H1 (cell line): ENCODE measurements around the gene ASTL. TPM values are rescaled to one million over a fixed set of nuclear protein-coding genes. Genes with fewer than 3 reads are reported as not detected.

Experiments used
- CTCF ChIA-PET: fragments of 300-600 bp; sonication (Branson Sonifier 250); formaldehyde crosslinking; loops from one replicate; lab custom pipeline; 2021; ENCODE audit not compliant: partially characterized antibody; lab: Charles Lee
- POLR2A ChIA-PET: fragments of 300-600 bp; sonication (Branson Sonifier 250); formaldehyde crosslinking; loops from one replicate; lab custom pipeline; 2021; ENCODE audit warnings: inconsistent platforms; ENCODE audit not compliant: partially characterized antibody; lab: Charles Lee
- DNase-seq, 2 experiments: peaks; one replicate each; pipeline versions ENCODE4 v3.0.0 to v3.0.0-alpha.2; 2010 to 2022; ENCODE audit warnings: low spot score in 2 of 2, low read depth in 1 of 2, mixed read lengths in 1 of 2
- FAIRE-seq: peaks from 2 replicates; lab custom pipeline; 2011; peaks lifted over from hg19 to GRCh38; lab: Jason Lieb, UNC
- H2AFZ ChIP-seq: 2 replicates; pipeline ENCODE4 v1.8.1; 2012; ENCODE audit warnings: low read length, inconsistent platforms
- H2AK5ac ChIP-seq: 2 replicates; pipeline ENCODE4 v1.6.1; 2013; ENCODE audit warnings: low read depth, low read length
- H2BK120ac ChIP-seq: replicated peaks from 2 replicates; pipeline ENCODE3; 2013; ENCODE audit warnings: low read depth, low read length, inconsistent platforms
- H2BK12ac ChIP-seq: 2 replicates; pipeline ENCODE4 v1.6.1; 2013; ENCODE audit warnings: low read depth, low read length
- H2BK15ac ChIP-seq: 2 replicates; pipeline ENCODE4 v1.6.1; 2013; ENCODE audit warnings: low read length
- H2BK20ac ChIP-seq: 2 replicates; pipeline ENCODE4 v1.6.1; 2013; ENCODE audit warnings: low read length
- H2BK5ac ChIP-seq: 2 replicates; pipeline ENCODE4 v1.6.1; 2013; ENCODE audit warnings: low read depth, low read length
- H3K14ac ChIP-seq: 2 replicates; pipeline ENCODE4 v1.6.1; 2013; ENCODE audit warnings: inconsistent platforms; ENCODE audit not compliant: insufficient read length
- H3K18ac ChIP-seq: 2 replicates; pipeline ENCODE4 v1.6.1; 2013; ENCODE audit warnings: low read length; ENCODE audit errors: extremely low read depth
- H3K23ac ChIP-seq: 2 replicates; pipeline ENCODE4 v1.6.1; 2013; ENCODE audit warnings: inconsistent platforms; ENCODE audit not compliant: insufficient read length
- H3K23me2 ChIP-seq: 2 replicates; pipeline ENCODE4 v1.6.1; 2013; ENCODE audit warnings: low read depth, low read length
- H3K27ac ChIP-seq: 2 replicates; pipeline ENCODE4 v1.6.1; 2011; ENCODE audit warnings: low read depth, low read length, inconsistent platforms
- H3K27me3 ChIP-seq, 4 experiments: replicated peaks in 1 of 4; 1 replicate in 1 of 4; 2 replicates in 3 of 4; pipeline versions ENCODE4 v1.6.1 to v1.8.1; 2011 to 2013; ENCODE audit warnings: low read length in 3 of 4, mild to moderate bottlenecking in 3 of 4, inconsistent platforms in 2 of 4, mixed read lengths in 2 of 4, moderate library complexity in 1 of 4; ENCODE audit not compliant: control insufficient read depth in 3 of 4, insufficient read depth in 3 of 4; ENCODE audit errors: extremely low read depth in 1 of 4
- H3K36me3 ChIP-seq, 4 experiments: 2 replicates each; pipeline versions ENCODE4 v1.6.1 to v1.8.1; 2011 to 2013; ENCODE audit warnings: mild to moderate bottlenecking in 4 of 4, low read length in 3 of 4, moderate library complexity in 2 of 4, control low read depth in 1 of 4, inconsistent platforms in 1 of 4; ENCODE audit not compliant: insufficient read depth in 4 of 4, control insufficient read depth in 2 of 4
- H3K4ac ChIP-seq: replicated peaks from 2 replicates; pipeline ENCODE3; 2013; ENCODE audit warnings: low read length, low read depth, mixed read lengths, inconsistent platforms; ENCODE audit not compliant: insufficient read length
- H3K4me1 ChIP-seq, 4 experiments: replicated peaks in 1 of 4; 1 replicate in 1 of 4; 2 replicates in 3 of 4; pipeline versions ENCODE4 v1.6.1 to v1.8.1; 2011 to 2013; ENCODE audit warnings: low read length in 3 of 4, inconsistent platforms in 2 of 4, mixed read lengths in 1 of 4; ENCODE audit not compliant: insufficient read depth in 4 of 4, control insufficient read depth in 3 of 4
- H3K4me2 ChIP-seq, 2 experiments: 2 replicates each; pipeline versions ENCODE4 v1.6.1 to v1.8.1; 2011 to 2013; ENCODE audit warnings: low read depth in 2 of 2, low read length in 2 of 2, control low read depth in 1 of 2, inconsistent platforms in 1 of 2, mild to moderate bottlenecking in 1 of 2; ENCODE audit not compliant: insufficient read depth in 1 of 2
- H3K4me3 ChIP-seq, 4 experiments: fragments of 200-600, 300-600 bp in 1 of 4; sonication (generic), shearing (Covaris generic), sonication (Bioruptor Twin) in 1 of 4; 2 replicates each; pipeline versions ENCODE4 v1.5.1 to v1.8.1; 2011 to 2016; ENCODE audit warnings: low read length in 4 of 4, low read depth in 3 of 4, control low read depth in 2 of 4, inconsistent platforms in 2 of 4, mild to moderate bottlenecking in 2 of 4, mixed read lengths in 1 of 4, moderate library complexity in 1 of 4; ENCODE audit not compliant: insufficient read depth in 2 of 4; ENCODE audit errors: extremely low read depth in 1 of 4
- H3K56ac ChIP-seq: replicated peaks from 2 replicates; pipeline ENCODE3; 2013; ENCODE audit warnings: low read depth, mild to moderate bottlenecking, mixed read lengths, low read length, inconsistent platforms; ENCODE audit not compliant: insufficient read length
- H3K79me1 ChIP-seq: 2 replicates; pipeline ENCODE4 v1.6.1; 2013; ENCODE audit warnings: low read depth, low read length, control low read depth
- H3K79me2 ChIP-seq, 2 experiments: 2 replicates each; pipeline versions ENCODE4 v1.6.1 to v1.8.1; 2012 to 2013; ENCODE audit warnings: low read length in 2 of 2, mild to moderate bottlenecking in 2 of 2, inconsistent platforms in 1 of 2; ENCODE audit not compliant: insufficient read depth in 2 of 2, control insufficient read depth in 1 of 2
- H3K9ac ChIP-seq, 4 experiments: replicated peaks in 1 of 4; 1 replicate in 1 of 4; 2 replicates in 3 of 4; pipeline versions ENCODE4 v1.6.1 to v1.8.1; 2011 to 2013; ENCODE audit warnings: low read depth in 3 of 4, low read length in 3 of 4, control low read depth in 2 of 4, mild to moderate bottlenecking in 2 of 4, moderate library complexity in 2 of 4, inconsistent platforms in 1 of 4; ENCODE audit errors: extremely low read depth in 1 of 4
- H3K9me3 ChIP-seq, 2 experiments: 2 replicates each; pipeline versions ENCODE4 v1.6.1 to v1.8.1; 2012 to 2013; ENCODE audit warnings: mild to moderate bottlenecking in 2 of 2, moderate library complexity in 2 of 2, control low read depth in 1 of 2, inconsistent platforms in 1 of 2, low read depth in 1 of 2, low read length in 1 of 2, mixed read lengths in 1 of 2; ENCODE audit not compliant: insufficient read depth in 2 of 2
- H4K20me1 ChIP-seq, 2 experiments: replicated peaks in 1 of 2; 2 replicates each; pipeline versions ENCODE3 to v1.8.1; 2011 to 2013; ENCODE audit warnings: inconsistent platforms in 2 of 2, low read length in 2 of 2, mild to moderate bottlenecking in 1 of 2; ENCODE audit not compliant: insufficient read depth in 2 of 2, control insufficient read depth in 1 of 2
- H4K5ac ChIP-seq: 2 replicates; pipeline ENCODE4 v1.6.1; 2013; ENCODE audit warnings: low read length, low read depth, mixed read lengths, inconsistent platforms; ENCODE audit not compliant: insufficient read length
- H4K8ac ChIP-seq: 2 replicates; pipeline ENCODE4 v1.8.0; 2013; ENCODE audit warnings: mild to moderate bottlenecking, moderate library complexity, low read length, inconsistent platforms; ENCODE audit not compliant: insufficient read depth; ENCODE audit errors: extremely low read depth
- H4K91ac ChIP-seq: replicated peaks from 2 replicates; pipeline ENCODE3; 2013; ENCODE audit warnings: low read length, mixed read lengths, inconsistent platforms; ENCODE audit not compliant: insufficient read length
- CHD2 ChIP-seq: IDR thresholded peaks from 2 replicates; pipeline ENCODE4 v1.6.1; 2012; ENCODE audit warnings: low read length, improper control_type of control experiment
- EGR1 ChIP-seq: IDR thresholded peaks from 2 replicates; pipeline ENCODE4 v1.6.1; 2011; ENCODE audit warnings: low read depth, low read length, borderline replicate concordance
- EP300 ChIP-seq, 2 experiments: IDR thresholded peaks; 1 replicate in 1 of 2; 2 replicates in 1 of 2; pipeline ENCODE4 v1.6.1; 2011 to 2012; ENCODE audit warnings: low read depth in 2 of 2, low read length in 2 of 2, mild to moderate bottlenecking in 2 of 2, borderline replicate concordance in 1 of 2, inconsistent platforms in 1 of 2, moderate library complexity in 1 of 2
- EZH2 ChIP-seq: fragments of 200-600 bp; sonication (generic); IDR thresholded peaks from 2 replicates; pipeline ENCODE4 v1.7.1; 2012; ENCODE audit warnings: low read depth, mild to moderate bottlenecking, moderate library complexity, low read length, inconsistent platforms; ENCODE audit not compliant: severe bottlenecking
- GABPA ChIP-seq: IDR thresholded peaks from 2 replicates; pipeline ENCODE4 v1.6.1; 2011; ENCODE audit warnings: mild to moderate bottlenecking, low read length, moderate library complexity, borderline replicate concordance; ENCODE audit not compliant: insufficient read depth
- TBP ChIP-seq: IDR thresholded peaks from 2 replicates; pipeline ENCODE4 v1.6.1; 2011; ENCODE audit warnings: low read depth, low read length, improper control_type of control experiment
- ZNF274 ChIP-seq: IDR thresholded peaks from 2 replicates; pipeline ENCODE4 v1.7.0; 2012; ENCODE audit warnings: low read length, borderline replicate concordance; ENCODE audit errors: extremely low read depth
- WGBS, 2 experiments: shearing (Covaris generic) in 1 of 2; methylation state at CpG; one replicate each; pipeline versions ENCODE4 v1.1.6 to v1.1.7; 2013 to 2015; ENCODE audit warnings: low lambda C conversion rate in 2 of 2, mixed read lengths in 2 of 2, inconsistent platforms in 1 of 2, low coverage in 1 of 2, missing lambda C conversion rate in 1 of 2; ENCODE audit not compliant: insufficient replicate concordance in 2 of 2, insufficient coverage in 1 of 2, insufficient read length in 1 of 2; ENCODE audit errors: extremely low coverage in 1 of 2, missing lambda C conversion rate in 1 of 2; 5-methylcytosine and 5-hydroxymethylcytosine counted together
- polyA plus RNA-seq, 7 experiments: library from polyadenylated mRNA; depleted of rRNA in 3 of 7; stranded (reverse) in 5 of 7; unstranded in 2 of 7; fragments of >200 nt in 5 of 7; fragments of 200-250 nt in 2 of 7; gene quantifications; 1 replicate in 5 of 7; 2 replicates in 1 of 7; 4 replicates in 1 of 7; pipeline versions ENCODE4 v1.2.1 to v1.2.3, GENCODE V29; 2011 to 2013; ENCODE audit warnings: missing spikeins in 2 of 7, mixed read lengths in 2 of 7
- total RNA-seq: library from RNA; stranded (reverse); fragmentation: NEBNext Ultra II Directional; extraction: Animal tissue kit (Norgen Biotek cat#: 25700); gene quantifications from 2 replicates; pipeline ENCODE4 v1.2.1, GENCODE V29; 2021
- TF ChIP-seq, protein P1 (sequence below): IDR thresholded peaks from 2 replicates; pipeline ENCODE4 v1.6.1; 2011; ENCODE audit warnings: low read length, improper control_type of control experiment

The ASTL gene
- total and polyA plus RNA-seq, 2 of the 8 experiments (the other 6 are each of a cell fraction or from before 2014, with no cell fraction given) = 0.60 to 1.4 TPM

DNA sequence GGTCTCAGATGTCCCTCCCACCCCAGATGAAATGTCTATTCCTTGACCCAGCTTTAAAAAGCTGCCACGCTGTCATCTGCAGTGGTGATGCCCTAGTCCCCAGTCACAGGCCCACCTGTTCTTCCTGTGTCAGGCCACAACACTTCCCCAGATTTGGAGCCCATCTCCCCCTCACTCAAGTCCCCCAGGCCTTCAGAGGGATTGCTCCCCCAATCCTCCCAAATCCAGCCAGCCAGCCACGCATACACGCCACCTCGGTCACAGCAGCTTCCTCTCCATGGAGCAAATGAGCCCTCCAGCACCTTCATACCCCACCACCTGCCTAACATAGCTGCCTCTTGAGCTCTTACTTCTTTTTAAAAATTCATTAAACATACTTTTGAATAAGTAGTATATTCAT, 7.8 kb downstream of the ASTL start:
- Histone ChIP-seq H3K9ac (no peak overlapping the region), H3K9me3 (no peaks in the 10 kb centered on the region), H2BK15ac (no peak overlapping the region), H3K79me2 (no peaks in the 10 kb centered on the region), H3K23ac (no peak overlapping the region), H2BK20ac (no peak overlapping the region), H3K79me1 (no peaks in the 10 kb centered on the region), H3K4me1 (no peaks in the 10 kb centered on the region), H2AK5ac (no peak overlapping the region), H3K27me3 (no peaks in the 10 kb centered on the region; a peak in 1 of 7 replicates), H4K91ac (no peak overlapping the region), H2BK12ac (no peak overlapping the region), H3K27ac (no peak overlapping the region), H3K4ac (no peak overlapping the region), H2BK5ac (no peak overlapping the region), H3K4me2 (no peak overlapping the region), H3K56ac (no peak overlapping the region), H4K8ac (no peak overlapping the region), H3K14ac (no peak overlapping the region), H2AFZ (no peak overlapping the region), H3K23me2 (no peaks in the 10 kb centered on the region), H3K36me3 (no peaks in the 10 kb centered on the region), H4K5ac (no peak overlapping the region), H3K4me3 (no peak overlapping the region), H2BK120ac (no peak overlapping the region), H4K20me1 (peaks cover 0 to 2% of the 10 kb centered on the region in 2 experiments), H3K18ac (no peak overlapping the region)
- ChIA-PET POLR2A (no interaction called here), CTCF (interaction anchor here (0.8 to 1.6 kb wide), 5 partner anchors 9 to 137 kb away, joined by 3 to 4 read pairs (median 4); no protein-coding TSS in a partner anchor)
- WGBS, 2 experiments = 83% methylated on average over 4 of the region's 4 CpGs; no CpG with 5 or more reads in 1 of the 2 experiments
- no peak for DNase-seq
- TF ChIP-seq GABPA = no peak
- TF ChIP-seq EP300 (IDR thresholded peaks at IDR 0.05; ENCODE audit: borderline replicate concordance in 1 of 2, low read depth in 2 of 2, low read length in 2 of 2) = no peak
- no peak for TF ChIP-seq ZNF274
- no peak for TF ChIP-seq EGR1
- no peak for TF ChIP-seq CHD2
- TF ChIP-seq, protein P1, sequence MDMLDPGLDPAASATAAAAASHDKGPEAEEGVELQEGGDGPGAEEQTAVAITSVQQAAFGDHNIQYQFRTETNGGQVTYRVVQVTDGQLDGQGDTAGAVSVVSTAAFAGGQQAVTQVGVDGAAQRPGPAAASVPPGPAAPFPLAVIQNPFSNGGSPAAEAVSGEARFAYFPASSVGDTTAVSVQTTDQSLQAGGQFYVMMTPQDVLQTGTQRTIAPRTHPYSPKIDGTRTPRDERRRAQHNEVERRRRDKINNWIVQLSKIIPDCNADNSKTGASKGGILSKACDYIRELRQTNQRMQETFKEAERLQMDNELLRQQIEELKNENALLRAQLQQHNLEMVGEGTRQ = no peak
- TF ChIP-seq TBP = no peak
- no peak for TF ChIP-seq EZH2
- no peak for FAIRE-seq
